Iris pigment epithelial cell (primary cell): ENCODE data around the gene MACC1.
A peak's percentile ranks its signal among the peaks of the same experiment; 100 is the strongest.

Experiments
- DNase-seq: peaks from one replicate; pipeline ENCODE4 v3.0.0-alpha.2; 2011; ENCODE audit warnings: low read depth

MACC1 gene

GRCh38 chr7:20173828-20174227 is 43.4 kb downstream of the MACC1 start:
- DNase-seq, result no peak

GRCh38 chr7:20172736-20173334 is 44.3 kb downstream of the MACC1 start:
- DNase-seq, result peak; percentile 49

GRCh38 chr7:20170633-20171032 is 46.6 kb downstream of the MACC1 start:
- DNase-seq, result no peak

GRCh38 chr7:20165146-20165510 is 52.1 kb downstream of the MACC1 start:
- no peak for DNase-seq

- peak; percentile 33 for DNase-seq
Observed at GRCh38 chr7:20164425-20165145, 52.6 kb downstream of the MACC1 start.

- no peak for DNase-seq
Observed at GRCh38 chr7:20162665-20163064, 54.5 kb downstream of the MACC1 start.

GRCh38 chr7:20159226-20159747 is 57.9 kb downstream of the MACC1 start:
- no peak for DNase-seq

GRCh38 chr7:20158684-20159083 is 58.5 kb downstream of the MACC1 start:
- DNase-seq, result no peak

GRCh38 chr7:20157456-20157855 is 59.7 kb downstream of the MACC1 start:
- no peak for DNase-seq

GRCh38 chr7:20153999-20154398 is 63.2 kb downstream of the MACC1 start:
- no peak for DNase-seq

GRCh38 chr7:20153567-20153966 is 63.6 kb downstream of the MACC1 start:
- no peak for DNase-seq

GRCh38 chr7:20152511-20152910 is 64.7 kb downstream of the MACC1 start:
- DNase-seq, result no peak

- DNase-seq, result no peak
Observed at GRCh38 chr7:20151708-20152456, 65.3 kb downstream of the MACC1 start.

- peak; percentile 17 for DNase-seq
Observed at GRCh38 chr7:20146451-20146850, 70.7 kb downstream of the MACC1 start.

GRCh38 chr7:20144801-20145200 is 72.4 kb downstream of the MACC1 start:
- no peak for DNase-seq

- DNase-seq, result peak; percentile 3
Observed at GRCh38 chr7:20141666-20142065, 75.5 kb downstream of the MACC1 start.

GRCh38 chr7:20141002-20141345 is 76.2 kb downstream of the MACC1 start:
- no peak for DNase-seq

GRCh38 chr7:20140291-20141001 is 76.7 kb downstream of the MACC1 start:
- DNase-seq, result no peak

- no peak for DNase-seq
Observed at GRCh38 chr7:20136647-20137046, 80.5 kb downstream of the MACC1 start.

- no peak for DNase-seq
Observed at GRCh38 chr7:20133803-20134202, 83.4 kb downstream of the MACC1 start.

GRCh38 chr7:20132585-20132984 is 84.6 kb downstream of the MACC1 start:
- DNase-seq, result no peak

- DNase-seq, result no peak
Observed at GRCh38 chr7:20131776-20132175, 85.4 kb downstream of the MACC1 start.

- no peak for DNase-seq
Observed at GRCh38 chr7:20129920-20130319, 87.3 kb downstream of the MACC1 start.
